HG03175 (cell line): ENCODE data around the gene LPCAT1.
A peak's percentile ranks its signal among the peaks of the same experiment; 100 is the strongest.
"Not testable (repeated sequence)": the region's sequence is repeated elsewhere in the genome, so short reads cannot be mapped to it uniquely, and the experiment has no call there.

Experiments
- ATAC-seq: cut with Tn5 transposase; IDR thresholded peaks from one replicate; pipeline ENCODE4 v1.9.1; 2021; ENCODE audit warnings: mild to moderate bottlenecking, moderate library complexity; ENCODE audit not compliant: unreplicated experiment

The LPCAT1 gene

GRCh38 chr5:1523480-1523792, 324 bp downstream of the LPCAT1 start:
- ATAC-seq: peak; percentile 27

DNA sequence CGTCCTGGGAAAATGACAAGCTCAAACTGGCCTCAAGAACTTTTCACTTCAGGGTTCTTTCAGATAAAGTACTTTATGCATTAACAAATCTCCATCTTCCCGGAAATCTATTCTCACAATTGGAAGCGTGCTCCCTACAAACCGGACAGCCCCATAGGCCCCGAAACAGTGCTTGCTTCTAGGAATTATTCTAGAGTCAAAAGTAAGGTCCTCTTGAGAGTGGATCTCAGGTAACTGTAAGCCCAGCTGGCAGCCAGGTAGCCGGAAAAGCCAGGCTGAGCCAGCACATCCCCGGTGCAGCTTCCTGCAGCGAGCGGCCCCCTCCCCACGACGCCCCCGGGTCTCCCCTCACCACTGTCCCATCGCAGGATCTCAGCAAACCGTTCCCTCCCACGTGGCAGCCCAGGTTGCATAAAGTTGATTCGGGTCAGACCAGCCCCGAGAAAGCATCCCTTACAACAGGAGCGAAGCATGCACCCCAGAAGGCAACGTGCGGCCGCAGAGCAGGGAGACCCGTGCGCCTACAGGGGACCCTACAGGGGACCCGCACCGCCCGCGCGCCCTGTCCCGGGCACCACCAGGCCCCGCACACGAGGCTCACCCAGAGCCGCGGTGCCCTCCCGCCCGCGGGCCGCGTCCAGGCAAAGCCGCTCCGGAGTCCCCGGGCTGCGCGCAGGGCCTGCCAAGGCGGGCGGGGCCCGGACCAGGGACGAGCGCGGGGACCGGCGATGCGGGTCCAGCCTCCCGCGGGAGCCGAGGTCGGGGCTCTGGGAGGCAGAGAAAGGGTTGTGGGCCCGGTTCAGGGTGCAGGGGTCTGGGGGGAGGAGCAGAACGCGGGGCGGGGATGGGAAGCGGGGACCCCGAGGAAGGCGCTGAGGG, 920 bp downstream of the LPCAT1 start:
- ATAC-seq: no peak

- ATAC-seq: no peak
These were observed 1.8 kb downstream of the LPCAT1 start for GRCh38 chr5:1521671-1522600.

- ATAC-seq: no peak
These were observed 2.8 kb downstream of the LPCAT1 start for GRCh38 chr5:1520791-1521453.

GRCh38 chr5:1519631-1520210, 4.0 kb downstream of the LPCAT1 start:
- no peak for ATAC-seq

DNA sequence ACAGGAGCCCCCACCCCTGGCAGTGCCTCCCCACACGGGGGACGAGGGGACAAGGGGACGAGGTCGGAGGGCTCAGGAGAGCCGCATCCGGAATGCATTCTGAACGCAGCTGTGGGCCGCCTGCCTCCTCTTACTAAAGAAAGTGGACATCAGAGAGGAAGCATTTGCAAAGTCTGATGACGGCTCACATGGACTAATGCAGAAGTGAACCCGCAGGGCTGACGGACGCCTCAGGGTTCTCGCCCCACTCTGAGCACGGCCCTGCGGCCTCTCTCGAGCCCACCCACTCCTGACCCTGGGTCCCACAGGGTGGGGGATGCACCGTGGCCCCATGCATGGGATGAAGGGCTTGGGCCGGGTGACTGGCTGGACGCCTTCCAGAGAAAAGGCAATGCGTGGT, 5.9 kb downstream of the LPCAT1 start:
- ATAC-seq: no peak

GRCh38 chr5:1516615-1517601, 6.9 kb downstream of the LPCAT1 start:
- no peak for ATAC-seq

- no peak for ATAC-seq
These were observed 7.7 kb downstream of the LPCAT1 start for GRCh38 chr5:1515921-1516571.

- no peak for ATAC-seq
These were observed 8.3 kb downstream of the LPCAT1 start for GRCh38 chr5:1515311-1515920.

DNA sequence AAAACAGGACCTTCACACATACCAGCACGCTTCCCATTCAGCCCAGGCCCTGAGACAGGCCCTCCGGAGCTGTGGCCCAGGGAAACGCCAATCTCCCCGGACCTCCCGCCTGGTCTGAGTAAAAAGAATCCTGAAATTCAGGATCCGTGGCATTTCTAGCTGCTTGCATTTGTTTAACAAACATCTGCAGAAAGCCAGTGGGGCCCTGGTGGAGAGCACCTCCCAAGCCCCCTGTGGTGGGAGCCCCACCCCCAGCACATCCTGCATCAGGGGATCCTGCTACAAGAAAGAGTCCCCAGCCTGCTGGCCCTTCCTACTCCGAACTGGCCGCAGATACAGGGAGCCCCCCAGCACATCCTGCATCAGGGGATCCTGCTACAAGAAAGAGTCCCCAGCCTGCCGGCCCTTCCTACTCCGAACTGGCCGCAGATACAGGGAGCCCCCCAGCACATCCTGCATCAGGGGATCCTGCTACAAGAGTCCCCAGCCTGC, 8.9 kb downstream of the LPCAT1 start:
- ATAC-seq: not testable (repeated sequence)

GRCh38 chr5:1514027-1514818, 9.5 kb downstream of the LPCAT1 start:
- ATAC-seq: no peak

DNA sequence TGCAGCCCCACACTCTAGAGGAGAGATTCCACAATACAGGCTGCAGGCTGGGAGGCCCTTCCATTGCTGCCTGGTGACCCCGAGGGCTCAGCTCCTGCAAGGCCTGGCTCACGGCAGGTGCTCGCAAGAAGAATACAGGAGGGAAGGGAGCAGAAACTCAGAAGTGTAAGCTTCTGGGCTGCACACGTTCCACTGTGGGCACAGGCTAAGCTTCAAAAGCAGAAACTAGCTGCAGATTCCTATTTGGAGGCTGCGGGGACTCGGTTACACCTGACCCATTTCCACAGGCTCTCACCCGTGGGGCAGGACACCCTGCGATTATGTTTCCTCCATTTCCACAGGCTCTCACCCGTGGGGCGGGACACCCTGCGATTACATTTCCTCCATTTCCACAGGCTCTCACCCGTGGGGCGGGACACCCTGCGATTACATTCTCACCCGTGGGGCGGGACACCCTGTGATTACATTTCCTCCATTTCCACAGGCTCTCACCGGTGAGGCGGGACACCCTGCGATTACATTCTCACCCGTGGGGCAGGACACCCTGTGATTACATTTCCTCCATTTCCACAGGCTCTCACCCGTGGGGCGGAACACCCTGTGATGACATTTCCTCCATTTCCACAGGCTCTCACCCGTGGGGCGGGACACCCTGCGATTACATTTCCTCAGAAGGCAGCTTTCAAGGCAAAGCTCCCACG, 10.3 kb downstream of the LPCAT1 start:
- no peak for ATAC-seq

GRCh38 chr5:1512541-1513291, 11.0 kb downstream of the LPCAT1 start:
- no peak for ATAC-seq

GRCh38 chr5:1511651-1512540, 11.9 kb downstream of the LPCAT1 start:
- ATAC-seq: no peak

DNA sequence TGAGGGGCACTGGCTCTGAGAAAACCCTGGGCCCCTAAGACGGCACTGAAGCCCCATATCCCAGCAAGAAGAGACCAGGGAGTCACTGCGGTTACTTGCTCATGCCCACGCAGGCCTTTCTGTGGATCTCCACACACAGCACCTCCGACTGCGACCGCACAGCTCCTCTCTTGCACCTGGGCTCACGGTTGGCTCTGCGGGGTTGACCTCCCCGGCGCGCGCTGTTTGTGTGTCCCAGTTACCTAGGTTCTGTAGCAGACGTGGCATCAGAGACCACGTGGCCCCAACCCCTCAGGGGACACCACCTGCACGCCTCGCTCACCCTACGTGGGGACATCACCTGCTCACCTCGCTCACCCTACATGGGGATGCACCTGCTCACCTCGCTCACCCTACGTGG, 12.7 kb downstream of the LPCAT1 start:
- ATAC-seq: no peak

DNA sequence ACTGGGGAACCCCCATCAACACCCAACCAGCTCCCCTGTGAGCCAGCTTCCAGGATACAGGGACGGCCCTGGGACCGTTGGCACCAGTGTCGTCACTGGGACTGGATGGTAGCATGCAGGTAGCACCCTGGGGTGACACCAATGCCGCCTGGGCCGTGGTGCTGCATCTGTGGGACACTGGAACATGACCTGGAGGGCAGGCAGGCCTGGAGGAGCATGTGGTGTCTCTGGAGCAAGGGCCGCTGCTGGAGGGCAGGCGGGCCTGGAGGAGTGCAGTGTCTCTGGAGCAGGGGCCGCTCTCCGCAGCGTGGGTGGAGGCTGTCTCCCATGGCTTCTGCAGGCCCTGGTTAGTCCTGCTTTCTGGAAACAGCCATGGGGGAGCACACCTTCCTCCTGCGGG, 13.1 kb downstream of the LPCAT1 start:
- no peak for ATAC-seq
